K562 (cell line): ENCODE results near the gene NRCAM. TPM values are rescaled to one million over a fixed set of nuclear protein-coding genes. Genes with fewer than 3 reads are reported as not detected.

Experiments
- BCOR ChIP-seq: fragments of 450-650 bp; IDR thresholded peaks from 2 replicates; pipeline ENCODE4 v1.6.1; 2016
- CAMTA2 ChIP-seq: fragments of 250-450 bp; sonication (Bioruptor Pico); conservative IDR thresholded peaks from 2 replicates; pipeline ENCODE4 v1.5.1; 2022
- CBX3 ChIP-seq, 2 experiments: IDR thresholded peaks; 1 replicate in 1 of 2; 2 replicates in 1 of 2; pipeline ENCODE4 v1.6.1; 2012; ENCODE audit warnings: inconsistent platforms in 2 of 2, low read length in 2 of 2, borderline replicate concordance in 1 of 2, control low read depth in 1 of 2
- ID3 ChIP-seq, 2 experiments: fragments of 250-450 bp in 1 of 2; fragments of 450-650 bp in 1 of 2; sonication (Bioruptor Pico) in 1 of 2; IDR thresholded peaks; 2 replicates each; pipeline versions ENCODE4 v1.6.1 to v1.8.0; 2016 to 2021; ENCODE audit warnings: mild to moderate bottlenecking in 2 of 2, moderate library complexity in 2 of 2, missing compliant biosample characterization in 1 of 2, missing genetic modification characterization in 1 of 2
- OTX1 ChIP-seq: fragments of 450-650 bp; formaldehyde crosslinking; IDR thresholded peaks from 2 replicates; pipeline ENCODE4 v1.4.0; 2022; ENCODE audit warnings: mild to moderate bottlenecking
- TCF15 ChIP-seq: fragments of 250-450 bp; sonication (Bioruptor Pico); IDR thresholded peaks from 2 replicates; pipeline ENCODE4 v1.8.0; 2022; ENCODE audit warnings: moderate library complexity, mild to moderate bottlenecking, inconsistent platforms
- TEAD1 ChIP-seq, 2 experiments: fragments of 450-650 bp in 1 of 2; sonication (generic) in 1 of 2; formaldehyde crosslinking; IDR thresholded peaks; 2 replicates each; pipeline versions ENCODE4 v1.4.0 to v1.8.0; 2020 to 2022; ENCODE audit warnings: mild to moderate bottlenecking in 2 of 2, missing genetic modification reagents in 1 of 2
- ZNF316 ChIP-seq: fragments of 450-650 bp; IDR thresholded peaks from 2 replicates; pipeline ENCODE4 v1.6.1; 2016
- ZNF518B ChIP-seq: fragments of 250-450 bp; sonication (Bioruptor Pico); IDR thresholded peaks from 2 replicates; pipeline ENCODE4 v1.5.0; 2021; ENCODE audit warnings: mild to moderate bottlenecking, moderate library complexity
- ZNF75A ChIP-seq: fragments of 450-650 bp; formaldehyde crosslinking; IDR thresholded peaks from 2 replicates; pipeline ENCODE4 v1.4.0; 2020; ENCODE audit warnings: mild to moderate bottlenecking
- polyA plus RNA-seq, 8 experiments: library from polyadenylated mRNA; depleted of rRNA in 4 of 8; stranded (reverse) in 5 of 8; unstranded in 3 of 8; fragments of >200 nt; fragmentation: Nextera tagmentation in 2 of 8; fragmentation: Illumina TruSeq in 1 of 8; extraction: Ambion mirVana in 2 of 8; extraction: Trizol in 1 of 8; gene quantifications; 2 replicates each; pipeline versions ENCODE4 v1.2.1 to v1.2.3, GENCODE V29; 2011 to 2014; ENCODE audit warnings: inconsistent platforms in 1 of 8, missing spikeins in 1 of 8
- total RNA-seq, 7 experiments: library from RNA; depleted of rRNA in 6 of 7; stranded (reverse); fragments of >200 nt in 6 of 7; fragmentation: Illumina TruSeq in 2 of 7; extraction: Trizol in 2 of 7; gene quantifications; 2 replicates each; pipeline versions ENCODE4 v1.2.1 to v1.2.3, GENCODE V29; 2011 to 2021; ENCODE audit warnings: low replicate concordance in 1 of 7
- TF ChIP-seq, protein P1 (sequence below), 2 experiments: fragments of 450-650 bp; conservative IDR thresholded peaks; 2 replicates each; pipeline ENCODE4 v1.6.1; 2017; ENCODE audit warnings: mild to moderate bottlenecking in 2 of 2, moderate library complexity in 2 of 2
- TF ChIP-seq, protein P2 (sequence below): fragments of 250-450 bp; sonication (Bioruptor Pico); IDR thresholded peaks from 2 replicates; pipeline ENCODE4 v1.8.0; 2022; ENCODE audit warnings: inconsistent platforms, mild to moderate bottlenecking, moderate library complexity, borderline replicate concordance

NRCAM gene
- total and polyA plus RNA-seq, 9 of the 15 experiments (the other 6 are each of a cell fraction or from before 2014, with no cell fraction given): 0.03 to 0.54 (median 0.12) TPM; not detected in 1

DNA sequence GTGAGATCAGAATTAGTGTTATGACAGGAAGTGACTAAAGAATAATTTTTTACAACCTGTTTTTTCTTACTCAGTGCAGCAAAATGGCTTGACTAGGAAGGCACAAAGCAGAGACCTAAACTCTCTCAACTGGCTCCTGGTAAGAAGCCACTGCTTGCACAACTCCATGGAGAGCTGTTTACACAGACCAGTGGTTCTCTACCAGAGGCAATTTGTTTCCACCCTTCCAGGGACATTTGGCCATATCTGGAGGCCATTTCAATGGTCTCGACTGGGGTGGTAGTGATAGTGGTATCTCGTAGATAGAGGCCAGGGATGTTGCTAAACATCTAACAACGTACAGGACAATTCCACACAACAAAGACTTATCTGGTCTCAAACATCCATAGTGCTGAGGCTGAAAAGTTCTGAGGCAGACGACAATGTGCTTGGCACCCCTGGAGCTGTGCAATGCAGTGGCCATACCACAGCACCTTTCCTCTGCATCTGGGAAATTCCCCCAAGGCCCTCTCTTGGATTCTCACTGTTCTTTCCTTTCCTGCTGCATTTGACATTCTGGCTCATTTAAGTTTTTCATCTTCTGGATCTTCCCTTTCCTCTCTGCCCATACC lies 220.7 kb downstream of the NRCAM start (continued):
- no peak for TF ChIP-seq TCF15 (CRISPR knock-in tag)
- TF ChIP-seq, protein P1, sequence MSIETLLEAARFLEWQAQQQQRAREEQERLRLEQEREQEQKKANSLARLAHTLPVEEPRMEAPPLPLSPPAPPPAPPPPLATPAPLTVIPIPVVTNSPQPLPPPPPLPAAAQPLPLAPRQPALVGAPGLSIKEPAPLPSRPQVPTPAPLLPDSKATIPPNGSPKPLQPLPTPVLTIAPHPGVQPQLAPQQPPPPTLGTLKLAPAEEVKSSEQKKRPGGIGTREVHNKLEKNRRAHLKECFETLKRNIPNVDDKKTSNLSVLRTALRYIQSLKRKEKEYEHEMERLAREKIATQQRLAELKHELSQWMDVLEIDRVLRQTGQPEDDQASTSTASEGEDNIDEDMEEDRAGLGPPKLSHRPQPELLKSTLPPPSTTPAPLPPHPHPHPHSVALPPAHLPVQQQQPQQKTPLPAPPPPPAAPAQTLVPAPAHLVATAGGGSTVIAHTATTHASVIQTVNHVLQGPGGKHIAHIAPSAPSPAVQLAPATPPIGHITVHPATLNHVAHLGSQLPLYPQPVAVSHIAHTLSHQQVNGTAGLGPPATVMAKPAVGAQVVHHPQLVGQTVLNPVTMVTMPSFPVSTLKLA (conservative IDR thresholded peaks at IDR 0.05): no peak; a peak in 2 of 4 replicates
- TF ChIP-seq ID3 (CRISPR knock-in tag; IDR thresholded peaks at IDR 0.05): no peak
- TF ChIP-seq ID3 (tag; IDR thresholded peaks at IDR 0.05): no peak
- no peak for TF ChIP-seq ZNF316
- TF ChIP-seq ZNF518B (CRISPR knock-in tag): no peak
- TF ChIP-seq TEAD1 (CRISPR knock-in tag; IDR thresholded peaks at IDR 0.05): peak in 1 of 2 experiments; percentile 84; a peak in 2 of 4 replicates
- TF ChIP-seq CAMTA2 (CRISPR knock-in tag): no peak
- TF ChIP-seq BCOR: no peak
- TF ChIP-seq, protein P2, sequence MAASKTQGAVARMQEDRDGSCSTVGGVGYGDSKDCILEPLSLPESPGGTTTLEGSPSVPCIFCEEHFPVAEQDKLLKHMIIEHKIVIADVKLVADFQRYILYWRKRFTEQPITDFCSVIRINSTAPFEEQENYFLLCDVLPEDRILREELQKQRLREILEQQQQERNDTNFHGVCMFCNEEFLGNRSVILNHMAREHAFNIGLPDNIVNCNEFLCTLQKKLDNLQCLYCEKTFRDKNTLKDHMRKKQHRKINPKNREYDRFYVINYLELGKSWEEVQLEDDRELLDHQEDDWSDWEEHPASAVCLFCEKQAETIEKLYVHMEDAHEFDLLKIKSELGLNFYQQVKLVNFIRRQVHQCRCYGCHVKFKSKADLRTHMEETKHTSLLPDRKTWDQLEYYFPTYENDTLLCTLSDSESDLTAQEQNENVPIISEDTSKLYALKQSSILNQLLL (CRISPR knock-in tag): no peak
- peak in 1 of 2 experiments; percentile 62; a peak in 2 of 3 replicates for TF ChIP-seq CBX3 (IDR thresholded peaks at IDR 0.05; ENCODE audit: borderline replicate concordance in 1 of 2, low read length in 2 of 2)
- TF ChIP-seq ZNF75A (CRISPR knock-in tag): no peak
- TF ChIP-seq OTX1 (CRISPR knock-in tag): no peak
